Thyroid gland (tissue), 4 donors: ENCODE data around the gene LHPP.

Experiments
- CTCF ChIP-seq, 6 experiments: fragments of 200-600 bp in 3 of 6; fragments of 450-650 bp in 3 of 6; sonication (generic) in 3 of 6; IDR thresholded peaks; one replicate each; pipeline ENCODE4 v1.5.1; 2016 to 2019; ENCODE audit warnings: antibody characterized with exemption in 6 of 6, mild to moderate bottlenecking in 2 of 6, inconsistent platforms in 1 of 6, moderate library complexity in 1 of 6
- POLR2A ChIP-seq, 2 donors: fragments of 450-650 bp; IDR thresholded peaks; one replicate each; pipeline ENCODE4 v1.6.1; 2017; ENCODE audit warnings: antibody characterized with exemption in 2 of 2, mild to moderate bottlenecking in 2 of 2, moderate library complexity in 1 of 2

GRCh38 chr10:124590216-124591122 lies 128.8 kb downstream of the LHPP start:
- TF ChIP-seq POLR2A (IDR thresholded peaks at IDR 0.05) (no peak), CTCF (IDR thresholded peaks at IDR 0.05) (no peak)
